K562 (cell line): ENCODE measurements around the gene RBM20. TPM values are rescaled to one million over a fixed set of nuclear protein-coding genes. Genes with fewer than 3 reads are reported as not detected.
A peak's percentile ranks its signal among the peaks of the same experiment; 100 is the strongest.

Experiments used
- ATAC-seq: fragments of 200-7000 bp; cut with Tn5 transposase; 3 replicates; pipeline ENCODE4 v1.9.1; 2020; ENCODE audit warnings: moderate library complexity
- BruUV-seq: library from RNA; stranded (reverse); fragments of 400-500 nt; replicated peaks from 2 replicates; lab custom pipeline; 2021; lab: Mats Ljungman, UMichigan
- CTCF ChIA-PET: fragments of 300-600 bp; formaldehyde crosslinking; extraction: SDS; loops from one replicate; lab custom pipeline; 2021; ENCODE audit warnings: low intra/inter-chr PET ratio; lab: Yijun Ruan, JAX
- POLR2A ChIA-PET: fragments of 300-600, 350-650 bp; sonication (Branson Sonifier 250); formaldehyde crosslinking; extraction: SDS; loops from one replicate; lab custom pipeline; 2021; ENCODE audit warnings: antibody characterized with exemption, inconsistent platforms; lab: Yijun Ruan, JAX
- DNase-seq, 4 experiments: peaks; one replicate each; pipeline versions ENCODE4 v3.0.0 to v3.0.0-alpha.2; 2011 to 2018; ENCODE audit warnings: low spot score in 3 of 4, mixed read lengths in 3 of 4; ENCODE audit errors: extremely low read depth in 1 of 4
- FAIRE-seq: peaks from 2 replicates; lab custom pipeline; 2011; peaks lifted over from hg19 to GRCh38; lab: Jason Lieb, UNC
- H2AFZ ChIP-seq: 2 replicates; pipeline ENCODE4 v1.6.0; 2011; ENCODE audit warnings: low read depth, low read length, control low read depth, inconsistent platforms
- H3K27ac ChIP-seq: fragments of 200-600 bp; 3 replicates; pipeline ENCODE4 v1.8.0; 2011; ENCODE audit warnings: low read depth, mild to moderate bottlenecking, control low read depth, inconsistent platforms, low read length, moderate library complexity, mixed read lengths; ENCODE audit errors: extremely low read depth
- H3K27me3 ChIP-seq, 2 experiments: fragments of 300-600 bp in 1 of 2; 2 replicates in 1 of 2; 3 replicates in 1 of 2; pipeline versions ENCODE4 v1.6.0 to v1.8.0; 2011; ENCODE audit warnings: inconsistent platforms in 2 of 2, low read length in 2 of 2, mild to moderate bottlenecking in 1 of 2, mixed read lengths in 1 of 2, moderate library complexity in 1 of 2; ENCODE audit not compliant: control insufficient read depth in 2 of 2, insufficient read depth in 2 of 2
- H3K36me3 ChIP-seq: fragments of 300-600 bp; 3 replicates; pipeline ENCODE4 v1.8.0; 2011; ENCODE audit warnings: mild to moderate bottlenecking, low read length, inconsistent platforms; ENCODE audit not compliant: control insufficient read depth, insufficient read depth
- H3K4me1 ChIP-seq, 2 experiments: fragments of 200-600 bp in 1 of 2; replicated peaks in 1 of 2; 2 replicates in 1 of 2; 3 replicates in 1 of 2; pipeline versions ENCODE4 v1.5.1 to v1.8.0; 2011; ENCODE audit warnings: inconsistent platforms in 2 of 2, low read length in 2 of 2, mild to moderate bottlenecking in 1 of 2, mixed read lengths in 1 of 2, moderate library complexity in 1 of 2; ENCODE audit not compliant: control insufficient read depth in 2 of 2, insufficient read depth in 2 of 2
- H3K4me2 ChIP-seq: 2 replicates; pipeline ENCODE4 v1.6.1; 2011; ENCODE audit warnings: low read length, control low read depth, inconsistent platforms, mixed read lengths; ENCODE audit not compliant: insufficient read depth
- H3K4me3 ChIP-seq: fragments of 200-600 bp; sonication (generic), shearing (Covaris generic); 2 replicates; pipeline ENCODE4 v1.5.1; 2016; ENCODE audit warnings: control low read depth, inconsistent platforms
- H3K79me2 ChIP-seq: fragments of 200-600 bp; 3 replicates; pipeline ENCODE4 v1.8.0; 2011; ENCODE audit warnings: low read length, inconsistent platforms; ENCODE audit not compliant: control insufficient read depth, insufficient read depth
- H3K9ac ChIP-seq, 2 experiments: 2 replicates each; pipeline versions ENCODE4 v1.6.0 to v1.6.1; 2011; ENCODE audit warnings: low read depth in 2 of 2, low read length in 2 of 2, control low read depth in 1 of 2, inconsistent platforms in 1 of 2, mild to moderate bottlenecking in 1 of 2, mixed read lengths in 1 of 2; ENCODE audit not compliant: insufficient read depth in 1 of 2
- H3K9me1 ChIP-seq: one replicate; pipeline ENCODE4 v1.6.0; 2011; ENCODE audit warnings: inconsistent platforms, mild to moderate bottlenecking, low read length, moderate library complexity; ENCODE audit not compliant: control insufficient read depth, insufficient read depth
- H3K9me3 ChIP-seq: replicated peaks from 2 replicates; pipeline ENCODE4 v1.5.1; 2011; ENCODE audit warnings: low read depth, low read length, inconsistent platforms; ENCODE audit not compliant: control insufficient read depth, insufficient read depth
- H4K20me1 ChIP-seq: replicated peaks from 2 replicates; pipeline ENCODE4 v1.6.1; 2011; ENCODE audit warnings: low read length, inconsistent platforms, mixed read lengths; ENCODE audit not compliant: control insufficient read depth, insufficient read depth
- CBX1 ChIP-seq: sonication (generic); IDR thresholded peaks from 2 replicates; pipeline ENCODE4 v1.6.1; 2016; ENCODE audit warnings: antibody characterized with exemption, low read depth, mild to moderate bottlenecking
- E2F8 ChIP-seq: fragments of 450-650 bp; IDR thresholded peaks from 2 replicates; pipeline ENCODE4 v1.7.1; 2018; ENCODE audit warnings: mild to moderate bottlenecking, low read depth; ENCODE audit not compliant: partially characterized antibody
- HDAC1 ChIP-seq, 2 experiments: fragments of 450-650 bp; IDR thresholded peaks; 2 replicates each; pipeline ENCODE4 v1.6.1; 2016 to 2017; ENCODE audit warnings: inconsistent platforms in 1 of 2, mild to moderate bottlenecking in 1 of 2, moderate library complexity in 1 of 2
- KAT2B ChIP-seq: IDR thresholded peaks from one replicate; pipeline ENCODE4 v1.6.1; 2012; ENCODE audit warnings: low read depth, mild to moderate bottlenecking, control low read depth, inconsistent platforms, low read length, moderate library complexity
- KLF16 ChIP-seq: IDR thresholded peaks from 2 replicates; pipeline ENCODE4 v1.6.1; 2016; ENCODE audit warnings: antibody characterized with exemption
- PTTG1 ChIP-seq: fragments of 450-650 bp; IDR thresholded peaks from 2 replicates; pipeline ENCODE4 v1.6.1; 2016; ENCODE audit warnings: low read depth, mild to moderate bottlenecking, missing genetic modification characterization, missing compliant biosample characterization
- RAD21 ChIP-seq, 2 experiments: fragments of 250-450 bp in 1 of 2; fragments of 450-650 bp in 1 of 2; sonication (Bioruptor Pico) in 1 of 2; formaldehyde crosslinking in 1 of 2; IDR thresholded peaks in 1 of 2; conservative IDR thresholded peaks in 1 of 2; 2 replicates each; pipeline versions ENCODE4 v1.4.0 to v1.8.0; 2020 to 2022; ENCODE audit warnings: mild to moderate bottlenecking in 2 of 2, moderate library complexity in 1 of 2
- YBX1 ChIP-seq: fragments of 450-650 bp; IDR thresholded peaks from 2 replicates; pipeline ENCODE4 v1.7.1; 2016; ENCODE audit warnings: mild to moderate bottlenecking
- ZBTB26 ChIP-seq: fragments of 450-650 bp; formaldehyde crosslinking; IDR thresholded peaks from 2 replicates; pipeline ENCODE4 v1.4.0; 2022; ENCODE audit warnings: missing genetic modification characterization
- ZNF277 ChIP-seq: fragments of 250-450 bp; sonication (Bioruptor Pico); IDR thresholded peaks from 2 replicates; pipeline ENCODE4 v1.8.0; 2022; ENCODE audit warnings: inconsistent platforms, mild to moderate bottlenecking, moderate library complexity, borderline replicate concordance
- ZNF586 ChIP-seq: fragments of 450-650 bp; formaldehyde crosslinking; conservative IDR thresholded peaks from 2 replicates; pipeline ENCODE4 v1.4.0; 2020; ENCODE audit warnings: mild to moderate bottlenecking, moderate library complexity
- ZNF717 ChIP-seq: fragments of 250-450 bp; sonication (Bioruptor Pico); IDR thresholded peaks from 2 replicates; pipeline ENCODE4 v1.5.0; 2021
- ZNF778 ChIP-seq: fragments of 450-650 bp; formaldehyde crosslinking; IDR thresholded peaks from 2 replicates; pipeline ENCODE4 v1.4.0; 2020; ENCODE audit warnings: mild to moderate bottlenecking, moderate library complexity
- WGBS: fragments of 100-300 bp; shearing (Covaris generic); methylation state at CpG from one replicate; pipeline ENCODE4 v1.1.6; 2016; ENCODE audit warnings: low coverage, mixed read lengths; ENCODE audit not compliant: insufficient coverage; ENCODE audit errors: missing lambda C conversion rate; 5-methylcytosine and 5-hydroxymethylcytosine counted together
- in situ Hi-C: fragments of 300-500 bp; cut with MboI; formaldehyde crosslinking; loops from 4 replicates; pipeline ENCODE4 v1.15.0; 2018; ENCODE audit warnings: inconsistent platforms, mixed read lengths
- intact Hi-C: fragments of 100-400 bp; cut with micrococcal nuclease; formaldehyde crosslinking; loops from 2 replicates; pipeline ENCODE4 v1.14.2; 2022
- polyA plus RNA-seq, 8 experiments: library from polyadenylated mRNA; depleted of rRNA in 4 of 8; stranded (reverse) in 5 of 8; unstranded in 3 of 8; fragments of >200 nt; fragmentation: Nextera tagmentation in 2 of 8; fragmentation: Illumina TruSeq in 1 of 8; extraction: Ambion mirVana in 2 of 8; extraction: Trizol in 1 of 8; gene quantifications; 2 replicates each; pipeline versions ENCODE4 v1.2.1 to v1.2.3, GENCODE V29; 2011 to 2014; ENCODE audit warnings: inconsistent platforms in 1 of 8, missing spikeins in 1 of 8
- total RNA-seq, 7 experiments: library from RNA; depleted of rRNA in 6 of 7; stranded (reverse); fragments of >200 nt in 6 of 7; fragmentation: Illumina TruSeq in 2 of 7; extraction: Trizol in 2 of 7; gene quantifications; 2 replicates each; pipeline versions ENCODE4 v1.2.1 to v1.2.3, GENCODE V29; 2011 to 2021; ENCODE audit warnings: low replicate concordance in 1 of 7
- TF ChIP-seq, protein P1 (sequence below), 2 experiments: fragments of 450-650 bp in 1 of 2; sonication (generic) in 1 of 2; formaldehyde crosslinking in 1 of 2; IDR thresholded peaks in 1 of 2; conservative IDR thresholded peaks in 1 of 2; 2 replicates each; pipeline versions ENCODE4 v1.6.1 to v1.8.1; 2016 to 2023; ENCODE audit warnings: mild to moderate bottlenecking in 2 of 2, moderate library complexity in 2 of 2, inconsistent platforms in 1 of 2, missing genetic modification reagents in 1 of 2

Gene RBM20
- total and polyA plus RNA-seq, 9 of the 15 experiments (the other 6 are each of a cell fraction or from before 2014, with no cell fraction given): 0.63 to 5.7 (median 3.2) TPM

DNA sequence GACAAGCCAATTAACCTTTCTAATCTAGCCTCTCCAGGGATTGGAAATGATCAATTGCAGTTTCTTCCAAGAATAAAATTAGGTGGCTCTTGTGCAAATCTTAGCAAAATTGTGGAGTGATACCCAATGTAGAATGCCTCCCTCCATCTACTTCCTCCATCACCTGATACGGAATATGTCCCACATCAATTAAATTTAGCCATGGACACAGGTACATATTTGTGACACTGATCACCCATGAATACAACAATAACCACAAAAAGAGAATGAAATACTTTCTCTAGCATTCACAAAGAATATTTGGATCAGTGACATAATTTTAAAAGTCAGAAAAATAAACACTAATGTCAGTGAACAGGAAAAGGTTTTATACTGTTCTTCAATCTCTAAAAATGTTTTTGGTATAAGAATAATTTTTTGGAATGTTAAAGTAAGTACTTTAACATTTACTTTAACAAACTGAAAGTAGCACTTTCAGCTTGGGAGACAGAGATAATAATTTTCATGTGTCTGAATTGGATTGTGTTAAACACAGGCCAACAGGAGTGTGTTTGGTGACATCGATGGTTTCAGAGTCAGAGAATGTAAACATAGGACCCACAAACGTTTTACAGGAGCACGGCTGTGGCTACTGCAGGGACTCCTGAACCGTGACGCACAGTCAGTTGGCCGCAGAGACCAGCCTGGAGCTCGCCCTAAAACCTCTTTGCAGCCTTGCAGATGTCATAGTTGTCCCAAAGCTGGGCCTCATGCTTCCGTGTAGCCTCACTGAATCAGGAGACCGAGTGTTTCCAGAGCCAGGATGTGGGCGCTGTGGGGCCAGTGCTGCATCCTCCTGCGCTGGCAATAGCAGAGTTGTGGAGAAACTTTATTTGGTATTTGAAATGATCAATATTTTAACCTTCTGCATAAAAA, 7.2 kb downstream of the RBM20 start:
- Histone ChIP-seq H4K20me1 (no peaks in the 10 kb centered on the region), H3K4me1 (peaks cover 8 to 24% of the 10 kb centered on the region in 2 experiments; a peak in 4 of 5 replicates), H3K27me3 (no peaks in the 10 kb centered on the region), H3K9me3 (no peaks in the 10 kb centered on the region), H3K79me2 (peaks cover 79% of the 10 kb centered on the region), H3K9ac (peak overlapping the region; percentile 42 to 85; a peak in 2 of 4 replicates), H3K4me2 (peak overlapping the region; percentile 74), H3K27ac (peak overlapping the region; percentile 54; the same call in 1 of the 3 replicates), H3K36me3 (no peaks in the 10 kb centered on the region), H3K9me1 (no peaks in the 10 kb centered on the region), H3K4me3 (no peak overlapping the region), H2AFZ (peak overlapping the region; percentile 56; the same call in 1 of the 2 replicates)
- FAIRE-seq (peak; percentile 70), DNase-seq (peak in 2 of 4 experiments; percentile 50 to 76), ATAC-seq (peak; percentile 81)
- 9% methylated on average over 9 of the region's 12 CpGs for WGBS
- POLR2A ChIA-PET: no interaction called here
- in situ Hi-C loops: no loop called here
- BruUV-seq: no TSS peak
- CTCF ChIA-PET: no interaction called here
- intact Hi-C loops: no loop called here
- TF ChIP-seq PTTG1 (no peak), ZNF717 (CRISPR knock-in tag) (no peak), YBX1 (no peak), ZNF778 (CRISPR knock-in tag) (no peak), HDAC1 (IDR thresholded peaks at IDR 0.05) (no peak), E2F8 (no peak), KLF16 (no peak), KAT2B (no peak), ZNF277 (CRISPR knock-in tag) (no peak), ZBTB26 (CRISPR knock-in tag) (no peak), CBX1 (no peak), ZNF586 (CRISPR knock-in tag) (no peak), RAD21 (CRISPR knock-in tag; conservative IDR thresholded peaks at IDR 0.05 in 1 of 2, IDR thresholded peaks at IDR 0.05 in 1 of 2) (no peak)
- TF ChIP-seq, protein P1, sequence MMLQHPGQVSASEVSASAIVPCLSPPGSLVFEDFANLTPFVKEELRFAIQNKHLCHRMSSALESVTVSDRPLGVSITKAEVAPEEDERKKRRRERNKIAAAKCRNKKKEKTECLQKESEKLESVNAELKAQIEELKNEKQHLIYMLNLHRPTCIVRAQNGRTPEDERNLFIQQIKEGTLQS (IDR thresholded peaks at IDR 0.05): no peak
- TF ChIP-seq, protein P1 (CRISPR knock-in tag; conservative IDR thresholded peaks at IDR 0.05): no peak
